Anterior cingulate cortex (tissue), 58 donors: ENCODE data around the gene EIPR1.

Source experiments
- DNase-seq, 58 donors: peaks; one replicate each; lab custom pipeline; 2025; lab: John Stamatoyannopoulos, UW

EIPR1 gene

GRCh38 chr2:3377612-3378432 lies at the start of gene EIPR1:
EIPR1 (minus strand) TSS chr2:3377818; CDS start chr2:3377689, 129 bp downstream.
- DNase-seq, result peak; percentile 81 to 99 (median 96)

GRCh38 chr2:3427272-3427671 lies 49.7 kb upstream of the EIPR1 start:
- no peak for DNase-seq

GRCh38 chr2:3426615-3427014 lies 49.0 kb upstream of the EIPR1 start:
- DNase-seq, result no peak

- no peak for DNase-seq
Observed at GRCh38 chr2:3424171-3424795, 46.7 kb upstream of the EIPR1 start.

- DNase-seq, result peak in 15 of 58 donors; percentile 17 to 63 (median 33)
Observed at GRCh38 chr2:3423492-3424170, 46.0 kb upstream of the EIPR1 start.

GRCh38 chr2:3422161-3422779 lies 44.7 kb upstream of the EIPR1 start:
- DNase-seq, result no peak

GRCh38 chr2:3421580-3421979 lies 44.0 kb upstream of the EIPR1 start:
- no peak for DNase-seq

GRCh38 chr2:3420769-3421397 lies 43.3 kb upstream of the EIPR1 start:
- DNase-seq, result no peak

GRCh38 chr2:3420076-3420768 lies 42.6 kb upstream of the EIPR1 start:
- DNase-seq, result no peak

GRCh38 chr2:3418766-3419404 lies 41.3 kb upstream of the EIPR1 start:
- DNase-seq, result no peak

GRCh38 chr2:3414133-3414860 lies 36.7 kb upstream of the EIPR1 start:
- no peak for DNase-seq

- no peak for DNase-seq
Observed at GRCh38 chr2:3413697-3414096, 36.1 kb upstream of the EIPR1 start.

- no peak for DNase-seq
Observed at GRCh38 chr2:3411103-3411502, 33.5 kb upstream of the EIPR1 start.

- no peak for DNase-seq
Observed at GRCh38 chr2:3409627-3410170, 32.1 kb upstream of the EIPR1 start.

- DNase-seq, result no peak
Observed at GRCh38 chr2:3408781-3409180, 31.2 kb upstream of the EIPR1 start.

GRCh38 chr2:3406501-3406900 lies 28.9 kb upstream of the EIPR1 start:
- no peak for DNase-seq

GRCh38 chr2:3405876-3406275 lies 28.3 kb upstream of the EIPR1 start:
- no peak for DNase-seq

GRCh38 chr2:3405307-3405706 lies 27.7 kb upstream of the EIPR1 start:
- DNase-seq, result no peak
